ES-I3 (cell line): ENCODE data around the gene SCAND1.

Source experiments
- H3K36me3 ChIP-seq: 2 replicates; pipeline ENCODE4 v1.6.1; 2013; ENCODE audit warnings: mild to moderate bottlenecking, low read length, control low read depth, moderate library complexity; ENCODE audit not compliant: insufficient read depth
- H3K4me1 ChIP-seq: 2 replicates; pipeline ENCODE4 v1.6.1; 2013; ENCODE audit warnings: mild to moderate bottlenecking, control low read depth, low read length; ENCODE audit not compliant: insufficient read depth
- H3K9ac ChIP-seq: 2 replicates; pipeline ENCODE4 v1.6.1; 2013; ENCODE audit warnings: low read depth, mild to moderate bottlenecking, low read length, moderate library complexity
- H3K9me3 ChIP-seq: 2 replicates; pipeline ENCODE4 v1.6.1; 2013; ENCODE audit warnings: mild to moderate bottlenecking, low read length, moderate library complexity; ENCODE audit not compliant: control insufficient read depth, insufficient read depth

The SCAND1 gene

DNA sequence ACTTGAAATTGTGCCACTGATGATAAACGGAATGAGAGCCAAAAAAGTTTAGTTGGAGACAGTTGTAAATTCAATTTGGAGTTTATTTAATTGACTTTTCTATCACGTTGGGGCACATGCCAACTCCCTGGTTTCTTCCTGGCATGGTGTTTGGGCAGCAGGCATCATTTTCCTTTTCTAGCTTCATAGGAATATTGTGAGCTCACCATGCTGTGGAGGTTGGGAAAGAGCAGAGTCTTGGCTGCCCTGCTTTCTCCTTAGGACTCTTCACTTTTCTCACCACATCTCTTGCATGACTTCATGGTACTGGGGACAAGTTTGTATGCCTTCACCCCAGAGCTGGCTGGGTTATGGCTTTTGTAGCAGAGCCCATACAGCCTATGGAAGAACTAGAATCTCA lies 6.4 kb downstream of the SCAND1 start:
- H3K9ac ChIP-seq: no peak overlapping the region
- no peaks in the 10 kb centered on the region for H3K4me1 ChIP-seq
- H3K36me3 ChIP-seq: peaks cover 6% of the 10 kb centered on the region
- H3K9me3 ChIP-seq: no peaks in the 10 kb centered on the region

DNA sequence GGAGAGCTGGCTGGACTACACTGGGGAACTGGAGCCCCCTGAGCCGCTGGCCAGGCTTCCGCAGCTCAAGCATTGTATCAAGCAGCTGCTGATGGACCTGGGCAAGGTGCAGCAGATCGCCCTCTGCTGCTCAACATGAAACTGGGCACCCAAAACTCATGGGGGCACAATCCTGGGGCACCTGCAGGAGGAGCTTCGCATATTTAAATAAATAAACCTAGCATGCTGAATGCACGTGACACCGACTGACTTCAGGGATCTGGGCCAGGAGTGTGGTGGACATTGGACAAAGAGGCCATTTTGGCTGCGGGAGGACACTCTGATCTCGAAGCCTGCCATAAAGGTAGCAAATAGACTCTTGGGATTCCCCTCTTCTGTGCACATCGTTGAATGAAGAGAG lies 6.8 kb downstream of the SCAND1 start:
- Histone ChIP-seq H3K36me3 (peaks cover 6% of the 10 kb centered on the region), H3K9me3 (no peaks in the 10 kb centered on the region), H3K9ac (no peak overlapping the region), H3K4me1 (no peaks in the 10 kb centered on the region)

- Histone ChIP-seq H3K9ac (no peak overlapping the region), H3K9me3 (no peaks in the 10 kb centered on the region), H3K36me3 (peaks cover 8% of the 10 kb centered on the region)
Measured at GRCh38 chr20:35942243-35942642, 12.1 kb downstream of the SCAND1 start.

DNA sequence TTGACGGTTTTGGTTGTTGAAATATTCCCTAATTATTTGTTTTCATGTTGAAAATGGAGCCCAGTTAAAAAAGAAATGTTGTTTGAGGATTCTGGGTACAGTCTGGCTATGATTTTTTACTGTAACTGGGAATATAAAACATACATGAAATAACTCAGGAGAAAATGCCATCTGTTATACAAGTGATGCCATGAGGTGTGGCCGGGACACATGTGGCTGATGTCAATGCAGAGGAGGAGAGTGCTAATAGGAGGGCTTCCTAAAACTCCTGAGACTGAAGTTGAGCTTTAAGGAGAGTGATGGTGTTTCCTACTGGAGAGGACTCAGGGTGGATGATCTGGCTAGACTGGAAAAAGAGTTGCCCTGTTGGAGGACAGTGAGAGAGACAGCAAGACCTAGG lies 12.7 kb downstream of the SCAND1 start:
- peaks cover 2% of the 10 kb centered on the region; the same call in 1 of the 2 replicates for H3K4me1 ChIP-seq
- H3K9me3 ChIP-seq: no peaks in the 10 kb centered on the region
- H3K9ac ChIP-seq: no peak overlapping the region
- H3K36me3 ChIP-seq: peaks cover 8% of the 10 kb centered on the region

More at GRCh38 chr20:35942243-35942642, 12.1 kb downstream of the SCAND1 start:
- peaks cover 2% of the 10 kb centered on the region; the same call in 1 of the 2 replicates for H3K4me1 ChIP-seq

DNA sequence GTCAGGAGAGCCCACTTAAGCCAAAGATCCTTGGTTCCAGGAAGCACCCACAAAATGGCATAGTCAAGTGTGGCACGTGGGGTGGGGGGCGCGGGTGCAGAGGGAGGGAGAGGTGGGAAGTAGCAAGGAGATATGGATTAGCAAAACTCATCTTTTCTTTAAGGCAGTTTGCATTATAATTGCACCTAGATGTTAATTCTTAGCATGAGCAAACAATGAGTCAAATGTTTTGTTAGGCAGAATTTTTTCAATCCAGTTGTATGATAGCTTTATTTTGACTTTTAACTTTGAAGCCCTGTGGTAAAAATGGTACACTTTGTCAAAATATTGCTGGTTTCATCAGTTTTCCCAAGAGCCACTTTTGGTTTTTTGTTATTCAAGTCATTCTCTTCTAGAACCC lies 15.0 kb downstream of the SCAND1 start:
- peaks cover 8% of the 10 kb centered on the region for H3K4me1 ChIP-seq
- no peaks in the 10 kb centered on the region for H3K9me3 ChIP-seq
- peaks cover 8% of the 10 kb centered on the region for H3K36me3 ChIP-seq
- no peak overlapping the region for H3K9ac ChIP-seq

DNA sequence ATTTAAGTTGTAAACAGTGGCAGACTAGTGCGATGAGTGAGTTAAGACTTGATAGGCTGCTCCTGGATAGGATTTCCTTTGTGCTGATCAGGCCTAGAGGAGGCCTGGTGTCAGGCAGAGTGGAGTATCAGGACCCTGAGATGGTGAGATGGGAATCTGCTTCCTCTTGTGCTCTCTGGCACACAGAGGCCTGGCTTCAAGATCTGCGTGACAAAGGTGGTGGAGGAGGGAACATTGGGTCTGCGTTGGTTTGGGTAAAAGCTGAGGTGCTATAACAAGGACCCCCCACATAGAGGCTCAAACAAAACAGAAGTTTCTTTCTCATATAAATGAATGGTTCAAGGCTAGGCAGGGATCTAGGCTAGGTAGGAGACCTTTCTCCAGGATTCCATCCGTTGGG lies 20.3 kb downstream of the SCAND1 start:
- H3K9ac ChIP-seq: no peak overlapping the region
- H3K4me1 ChIP-seq: peaks cover 15% of the 10 kb centered on the region
- H3K36me3 ChIP-seq: peaks cover 12% of the 10 kb centered on the region
- H3K9me3 ChIP-seq: no peaks in the 10 kb centered on the region

- peaks cover 8% of the 10 kb centered on the region; the same call in 1 of the 2 replicates for H3K4me1 ChIP-seq
- no peak overlapping the region for H3K9ac ChIP-seq
- peaks cover 14% of the 10 kb centered on the region for H3K36me3 ChIP-seq
Measured at GRCh38 chr20:35929301-35929700, 25.0 kb downstream of the SCAND1 start.

GRCh38 chr20:35920523-35920922 lies 33.8 kb downstream of the SCAND1 start:
- no peaks in the 10 kb centered on the region for H3K9me3 ChIP-seq
- H3K36me3 ChIP-seq: no peaks in the 10 kb centered on the region; the same call in 1 of the 2 replicates
- H3K9ac ChIP-seq: no peak overlapping the region
- H3K4me1 ChIP-seq: no peaks in the 10 kb centered on the region

More at GRCh38 chr20:35929301-35929700, 25.0 kb downstream of the SCAND1 start:
- H3K9me3 ChIP-seq: no peaks in the 10 kb centered on the region

- no peak overlapping the region for H3K9ac ChIP-seq
- no peaks in the 10 kb centered on the region for H3K9me3 ChIP-seq
- peaks cover 8% of the 10 kb centered on the region; the same call in 1 of the 2 replicates for H3K36me3 ChIP-seq
- no peaks in the 10 kb centered on the region for H3K4me1 ChIP-seq
Measured at GRCh38 chr20:35918021-35918420, 36.3 kb downstream of the SCAND1 start.

- Histone ChIP-seq H3K9me3 (no peaks in the 10 kb centered on the region), H3K4me1 (no peaks in the 10 kb centered on the region), H3K9ac (no peak overlapping the region), H3K36me3 (peaks cover 11% of the 10 kb centered on the region; the same call in 1 of the 2 replicates)
Measured at GRCh38 chr20:35917077-35917476, 37.2 kb downstream of the SCAND1 start.

DNA sequence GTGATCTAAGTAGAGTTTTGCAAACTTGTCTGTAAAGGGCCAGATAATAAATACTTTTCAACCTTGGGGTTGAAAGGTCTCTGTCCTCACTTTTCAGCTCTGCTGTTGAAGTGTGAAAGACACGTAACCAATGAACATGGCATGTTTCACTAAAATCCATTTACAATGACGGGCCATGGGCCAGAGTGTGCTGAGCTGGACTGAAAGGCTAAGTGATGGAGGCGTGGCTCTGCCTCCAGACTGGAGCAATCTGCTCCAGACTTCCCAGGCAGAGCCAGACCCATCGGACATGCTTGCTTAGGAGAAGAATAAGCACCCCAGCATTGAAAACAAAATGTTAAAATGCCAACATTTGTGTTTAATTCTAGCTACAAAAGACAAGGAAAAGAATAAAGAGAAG lies 41.4 kb downstream of the SCAND1 start:
- Histone ChIP-seq H3K9ac (no peak overlapping the region), H3K4me1 (peaks cover 4% of the 10 kb centered on the region; the same call in 1 of the 2 replicates), H3K36me3 (peaks cover 11% of the 10 kb centered on the region; the same call in 1 of the 2 replicates), H3K9me3 (no peaks in the 10 kb centered on the region)

DNA sequence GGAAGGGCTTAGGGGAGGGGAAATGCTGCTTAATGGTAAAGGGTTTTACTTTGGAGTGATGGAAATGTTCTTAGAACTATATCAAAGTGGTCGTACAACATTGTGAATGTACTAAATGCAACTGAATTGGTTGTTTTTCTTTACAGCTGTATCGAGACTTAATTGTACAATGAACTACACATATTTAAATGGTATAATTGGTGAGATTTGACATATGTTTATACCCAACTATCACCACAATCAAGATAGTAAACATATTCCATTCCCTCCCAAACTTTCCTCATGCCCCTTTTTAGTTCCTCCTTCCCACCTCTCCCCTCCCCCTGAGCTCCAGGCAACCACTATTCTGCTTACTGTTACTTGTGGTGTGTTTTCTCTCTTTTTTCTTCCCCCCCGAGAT lies 44.0 kb downstream of the SCAND1 start:
- H3K9ac ChIP-seq: no peak overlapping the region

DNA sequence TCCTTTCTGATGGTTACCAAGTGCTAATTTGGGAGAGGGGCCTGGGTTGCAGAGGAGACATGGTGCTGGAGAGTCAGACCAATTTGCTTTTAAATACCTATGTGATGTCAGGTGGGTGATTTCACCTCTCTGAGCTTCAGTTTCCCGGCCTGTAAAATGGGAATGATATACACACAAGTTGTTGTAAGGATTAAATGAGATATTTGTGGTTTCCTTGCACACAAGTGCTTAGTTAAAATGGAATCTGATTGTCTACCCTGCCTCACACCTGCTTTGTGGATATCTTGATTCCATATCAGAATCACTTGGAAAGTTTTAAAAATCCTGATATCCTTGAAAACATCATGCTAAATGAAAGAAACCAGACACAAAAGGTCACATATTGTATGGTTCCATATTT lies 44.5 kb downstream of the SCAND1 start:
- peaks cover 15% of the 10 kb centered on the region; the same call in 1 of the 2 replicates for H3K4me1 ChIP-seq
- peaks cover 11% of the 10 kb centered on the region; the same call in 1 of the 2 replicates for H3K36me3 ChIP-seq
- no peak overlapping the region for H3K9ac ChIP-seq
- no peaks in the 10 kb centered on the region for H3K9me3 ChIP-seq

More for the DNA sequence above, 44.0 kb downstream of the SCAND1 start:
- Histone ChIP-seq H3K4me1 (peaks cover 15% of the 10 kb centered on the region; the same call in 1 of the 2 replicates), H3K9me3 (no peaks in the 10 kb centered on the region), H3K36me3 (peaks cover 11% of the 10 kb centered on the region; the same call in 1 of the 2 replicates)

DNA sequence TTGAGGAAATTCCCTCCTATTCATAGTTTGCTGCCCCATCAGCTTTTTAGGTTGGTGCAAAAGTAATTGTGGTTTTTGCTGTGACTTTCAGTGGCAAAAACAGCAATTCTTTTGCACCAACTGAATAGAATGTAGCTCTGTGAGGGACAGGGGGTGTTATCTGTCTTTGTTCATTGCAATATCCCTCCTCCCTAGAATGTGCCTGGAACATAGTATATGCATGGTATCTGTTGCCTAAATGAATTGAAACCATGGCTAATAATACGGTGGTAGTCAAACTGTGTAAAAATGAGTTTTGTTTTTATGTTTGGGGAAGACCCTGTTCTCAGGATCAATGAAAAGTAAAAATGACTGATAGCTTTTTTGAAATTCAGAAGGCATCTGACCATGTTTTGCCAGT lies 45.1 kb downstream of the SCAND1 start:
- Histone ChIP-seq H3K9ac (no peak overlapping the region), H3K36me3 (peaks cover 9% of the 10 kb centered on the region; the same call in 1 of the 2 replicates), H3K4me1 (peaks cover 15% of the 10 kb centered on the region; the same call in 1 of the 2 replicates), H3K9me3 (no peaks in the 10 kb centered on the region)

GRCh38 chr20:35908007-35908406 lies 46.3 kb downstream of the SCAND1 start:
- Histone ChIP-seq H3K4me1 (peaks cover 15% of the 10 kb centered on the region; the same call in 1 of the 2 replicates), H3K9ac (no peak overlapping the region), H3K9me3 (no peaks in the 10 kb centered on the region), H3K36me3 (peaks cover 2% of the 10 kb centered on the region; the same call in 1 of the 2 replicates)
